Large intestine (tissue), 3 donors: ENCODE data around the gene SPOP. TPM values are rescaled to one million over a fixed set of nuclear protein-coding genes. Genes with fewer than 3 reads are reported as not detected.
A peak's percentile ranks its signal among the peaks of the same experiment; 100 is the strongest.

ENCODE experiments used
- DNase-seq, 2 donors: peaks; one replicate each; pipeline versions ENCODE4 v3.0.0 to v3.0.0-alpha.2; 2013
- H3K27ac ChIP-seq: one replicate; pipeline ENCODE4 v1.5.1; 2013; ENCODE audit warnings: low read length
- H3K27me3 ChIP-seq: 2 replicates; pipeline ENCODE4 v1.6.1; 2013; ENCODE audit warnings: low read length; ENCODE audit not compliant: control insufficient read depth, insufficient read depth
- H3K36me3 ChIP-seq: 2 replicates; pipeline ENCODE4 v1.6.1; 2013; ENCODE audit warnings: low read length; ENCODE audit not compliant: control insufficient read depth, insufficient read depth
- H3K4me1 ChIP-seq: one replicate; pipeline ENCODE4 v1.6.1; 2013; ENCODE audit warnings: low read length; ENCODE audit not compliant: control insufficient read depth, insufficient read depth
- H3K4me3 ChIP-seq: one replicate; pipeline ENCODE4 v1.5.1; 2013; ENCODE audit warnings: low read length
- H3K9me3 ChIP-seq: one replicate; pipeline ENCODE4 v1.6.1; 2013; ENCODE audit warnings: mild to moderate bottlenecking, low read depth, low read length, moderate library complexity; ENCODE audit not compliant: control insufficient read depth
- WGBS: methylation state at CpG from one replicate; pipeline ENCODE4 v1.1.5; 2013; ENCODE audit warnings: low lambda C conversion rate; ENCODE audit not compliant: insufficient coverage; 5-methylcytosine and 5-hydroxymethylcytosine counted together
- polyA plus RNA-seq: library from polyadenylated mRNA; unstranded; fragments of 120-200 nt; gene quantifications from one replicate; pipeline ENCODE4 v1.2.1, GENCODE V29; 2013

SPOP gene
- polyA plus RNA-seq, 1 donor: 54.3 TPM

- WGBS: no CpG with 5 or more reads among the region's 5 CpGs
- Histone ChIP-seq H3K27ac (no peak overlapping the region), H3K36me3 (no peaks in the 10 kb centered on the region), H3K4me3 (no peak overlapping the region), H3K4me1 (peaks cover 15% of the 10 kb centered on the region), H3K27me3 (peaks cover 22% of the 10 kb centered on the region), H3K9me3 (no peaks in the 10 kb centered on the region)
- no peak for DNase-seq
Observed at GRCh38 chr17:49566668-49567071, 111.2 kb downstream of the SPOP start.

GRCh38 chr17:49565948-49566491, 111.9 kb downstream of the SPOP start:
- no peak overlapping the region for H3K27ac ChIP-seq
- peak; percentile 54 to 76 for DNase-seq

GRCh38 chr17:49564638-49565037, 113.3 kb downstream of the SPOP start:
- DNase-seq: no peak
- peaks cover 10% of the 10 kb centered on the region for H3K4me1 ChIP-seq
- no CpG with 5 or more reads among the region's 4 CpGs for WGBS
- H3K27ac ChIP-seq: no peak overlapping the region
- H3K9me3 ChIP-seq: no peaks in the 10 kb centered on the region
- no peak overlapping the region for H3K4me3 ChIP-seq
- peaks cover 5% of the 10 kb centered on the region for H3K27me3 ChIP-seq
- no peaks in the 10 kb centered on the region for H3K36me3 ChIP-seq

More at GRCh38 chr17:49565948-49566491, 111.9 kb downstream of the SPOP start:
- 15% methylated on average over 2 of the region's 14 CpGs for WGBS
- Histone ChIP-seq H3K4me1 (peaks cover 15% of the 10 kb centered on the region), H3K36me3 (no peaks in the 10 kb centered on the region), H3K27me3 (peaks cover 16% of the 10 kb centered on the region), H3K9me3 (no peaks in the 10 kb centered on the region), H3K4me3 (no peak overlapping the region)

- Histone ChIP-seq H3K9me3 (no peaks in the 10 kb centered on the region), H3K27ac (no peak overlapping the region), H3K4me3 (no peak overlapping the region), H3K27me3 (peaks cover 7% of the 10 kb centered on the region), H3K36me3 (no peaks in the 10 kb centered on the region), H3K4me1 (peaks cover 2% of the 10 kb centered on the region)
- WGBS: 40% methylated on average over 1 of the region's 9 CpGs
- DNase-seq: no peak
Observed at GRCh38 chr17:49557312-49558024, 120.4 kb downstream of the SPOP start.

GRCh38 chr17:49556223-49556943, 121.5 kb downstream of the SPOP start:
- no peak overlapping the region for H3K27ac ChIP-seq
- peak; percentile 54 to 57 for DNase-seq
- no CpG with 5 or more reads among the region's 30 CpGs for WGBS

GRCh38 chr17:49555495-49556222, 122.2 kb downstream of the SPOP start:
- H3K4me1 ChIP-seq: peaks cover 2% of the 10 kb centered on the region
- H3K27ac ChIP-seq: no peak overlapping the region
- no CpG with 5 or more reads among the region's 19 CpGs for WGBS
- no peak for DNase-seq
- H3K9me3 ChIP-seq: no peaks in the 10 kb centered on the region
- no peak overlapping the region for H3K4me3 ChIP-seq
- peaks cover 7% of the 10 kb centered on the region for H3K27me3 ChIP-seq
- no peaks in the 10 kb centered on the region for H3K36me3 ChIP-seq

More at GRCh38 chr17:49556223-49556943, 121.5 kb downstream of the SPOP start:
- H3K9me3 ChIP-seq: no peaks in the 10 kb centered on the region
- peaks cover 2% of the 10 kb centered on the region for H3K4me1 ChIP-seq
- no peak overlapping the region for H3K4me3 ChIP-seq
- H3K27me3 ChIP-seq: peaks cover 7% of the 10 kb centered on the region
- H3K36me3 ChIP-seq: no peaks in the 10 kb centered on the region

GRCh38 chr17:49554694-49555494, 123.0 kb downstream of the SPOP start:
- 67% methylated on average over 2 of the region's 14 CpGs for WGBS
- no peak for DNase-seq
- Histone ChIP-seq H3K4me3 (no peak overlapping the region), H3K36me3 (no peaks in the 10 kb centered on the region), H3K27me3 (peaks cover 7% of the 10 kb centered on the region), H3K9me3 (no peaks in the 10 kb centered on the region), H3K27ac (no peak overlapping the region), H3K4me1 (peaks cover 2% of the 10 kb centered on the region)

- H3K4me1 ChIP-seq: peaks cover 2% of the 10 kb centered on the region
- no peaks in the 10 kb centered on the region for H3K36me3 ChIP-seq
- no peaks in the 10 kb centered on the region for H3K9me3 ChIP-seq
- H3K27me3 ChIP-seq: peaks cover 5% of the 10 kb centered on the region
- no peak overlapping the region for H3K27ac ChIP-seq
- DNase-seq: no peak
- no peak overlapping the region for H3K4me3 ChIP-seq
- 80% methylated on average over 1 of the region's 8 CpGs for WGBS
Observed at GRCh38 chr17:49553676-49554335, 124.1 kb downstream of the SPOP start.

GRCh38 chr17:49552070-49552751, 125.7 kb downstream of the SPOP start:
- H3K27me3 ChIP-seq: peaks cover 2% of the 10 kb centered on the region
- H3K4me3 ChIP-seq: no peak overlapping the region
- H3K9me3 ChIP-seq: no peaks in the 10 kb centered on the region
- H3K36me3 ChIP-seq: no peaks in the 10 kb centered on the region
- DNase-seq: no peak
- H3K4me1 ChIP-seq: peaks cover 2% of the 10 kb centered on the region
- H3K27ac ChIP-seq: no peak overlapping the region
- no CpG with 5 or more reads among the region's 27 CpGs for WGBS
